ENCODE results near the gene TNFRSF14.
"Not testable (repeated sequence)": the region's sequence is repeated elsewhere in the genome, so short reads cannot be mapped to it uniquely, and the experiment has no call there.

- not testable (repeated sequence) for TF ChIP-seq POLR2A (IDR thresholded peaks at IDR 0.05; ENCODE audit: low read depth, low read length); TAF1 (IDR thresholded peaks at IDR 0.05; ENCODE audit: borderline replicate concordance, low read depth, low read length); POLR2AphosphoS5 (IDR thresholded peaks at IDR 0.05; ENCODE audit: low read depth, low read length)
These were observed 5.8 kb upstream of the TNFRSF14 start for GRCh38 chr1:2550309-2550861.
